HUES6 (cell line): Measurements from ENCODE around the gene TBC1D10B.

Source experiments
- H3K27ac ChIP-seq: 2 replicates; pipeline ENCODE4 v1.7.0; 2013; ENCODE audit warnings: low read depth, mild to moderate bottlenecking, low read length, inconsistent platforms
- H3K27me3 ChIP-seq: 2 replicates; pipeline ENCODE4 v1.6.1; 2013; ENCODE audit warnings: low read length; ENCODE audit not compliant: control insufficient read depth, insufficient read depth
- H3K36me3 ChIP-seq: 2 replicates; pipeline ENCODE4 v1.6.1; 2013; ENCODE audit warnings: low read length; ENCODE audit not compliant: control insufficient read depth, insufficient read depth
- H3K4me1 ChIP-seq: 2 replicates; pipeline ENCODE4 v1.6.1; 2013; ENCODE audit warnings: low read length; ENCODE audit not compliant: control insufficient read depth, insufficient read depth
- H3K4me3 ChIP-seq: 2 replicates; pipeline ENCODE4 v1.5.1; 2013; ENCODE audit warnings: low read depth, low read length
- H3K9ac ChIP-seq: one replicate; pipeline ENCODE4 v1.6.1; 2013; ENCODE audit warnings: mild to moderate bottlenecking, low read length
- H3K9me3 ChIP-seq: 2 replicates; pipeline ENCODE4 v1.6.1; 2013; ENCODE audit warnings: low read depth, low read length; ENCODE audit not compliant: control insufficient read depth, insufficient read depth

The TBC1D10B gene

GRCh38 chr16:30395992-30396585, 25.8 kb upstream of the TBC1D10B start:
- Histone ChIP-seq H3K9me3 (no peaks in the 10 kb centered on the region), H3K4me1 (peaks cover 22% of the 10 kb centered on the region), H3K9ac (peak overlapping the region; percentile 93), H3K4me3 (peak overlapping the region; percentile 91), H3K36me3 (peaks cover 21% of the 10 kb centered on the region), H3K27ac (peak overlapping the region; percentile 66; the same call in 1 of the 2 replicates), H3K27me3 (no peaks in the 10 kb centered on the region)

- Histone ChIP-seq H3K4me3 (peak within 1 kb of the TSS; percentile 91), H3K27ac (peak within 1 kb of the TSS; percentile 97), H3K9ac (peak within 1 kb of the TSS; percentile 93), H3K4me1 (peaks cover 22% of the 10 kb centered on the region), H3K27me3 (no peaks in the 10 kb centered on the region), H3K9me3 (no peaks in the 10 kb centered on the region), H3K36me3 (peaks cover 21% of the 10 kb centered on the region)
Observed at GRCh38 chr16:30395155-30395991, 25.1 kb upstream of the TBC1D10B start, which contains the start of gene ZNF48. TSS of gene ZNF48 (plus strand) at chr16:30395420. CDS start at chr16:30395795, 375 bp downstream.

- H3K27me3 ChIP-seq, result no peaks in the 10 kb centered on the region
- peak overlapping the region; percentile 97 for H3K27ac ChIP-seq
- H3K4me1 ChIP-seq, result peaks cover 20% of the 10 kb centered on the region
- H3K9me3 ChIP-seq, result no peaks in the 10 kb centered on the region
- peak overlapping the region; percentile 91 for H3K4me3 ChIP-seq
- peaks cover 21% of the 10 kb centered on the region for H3K36me3 ChIP-seq
- peak overlapping the region; percentile 93 for H3K9ac ChIP-seq
Observed at GRCh38 chr16:30394592-30395154, 24.4 kb upstream of the TBC1D10B start.

- no peak overlapping the region for H3K27ac ChIP-seq
- no peaks in the 10 kb centered on the region for H3K36me3 ChIP-seq
- H3K27me3 ChIP-seq, result no peaks in the 10 kb centered on the region
- no peak overlapping the region for H3K9ac ChIP-seq
- H3K9me3 ChIP-seq, result no peaks in the 10 kb centered on the region
- H3K4me3 ChIP-seq, result no peak overlapping the region
- peaks cover 12% of the 10 kb centered on the region for H3K4me1 ChIP-seq
Observed at GRCh38 chr16:30383521-30383920, 13.2 kb upstream of the TBC1D10B start.

- H3K4me3 ChIP-seq, result no peak within 1 kb of the TSS
- no peaks in the 10 kb centered on the region for H3K36me3 ChIP-seq
- no peak within 1 kb of the TSS for H3K27ac ChIP-seq
- H3K9me3 ChIP-seq, result no peaks in the 10 kb centered on the region
- peaks cover 14% of the 10 kb centered on the region for H3K4me1 ChIP-seq
- H3K27me3 ChIP-seq, result no peaks in the 10 kb centered on the region
- no peak within 1 kb of the TSS for H3K9ac ChIP-seq
Observed at GRCh38 chr16:30382111-30382881, 12.0 kb upstream of the TBC1D10B start, which contains the start of gene SEPTIN1. TSS of gene SEPTIN1 (minus strand) at chr16:30382561. CDS start at chr16:30382542, 19 bp downstream.

GRCh38 chr16:30381291-30382041, 11.2 kb upstream of the TBC1D10B start:
- Histone ChIP-seq H3K27me3 (no peaks in the 10 kb centered on the region), H3K9me3 (no peaks in the 10 kb centered on the region), H3K36me3 (no peaks in the 10 kb centered on the region), H3K4me1 (peaks cover 21% of the 10 kb centered on the region), H3K4me3 (no peak overlapping the region), H3K9ac (no peak overlapping the region), H3K27ac (no peak overlapping the region)

GRCh38 chr16:30380803-30381208, 10.5 kb upstream of the TBC1D10B start:
- no peaks in the 10 kb centered on the region for H3K9me3 ChIP-seq
- H3K4me1 ChIP-seq, result peaks cover 25% of the 10 kb centered on the region
- no peak overlapping the region for H3K9ac ChIP-seq
- H3K27me3 ChIP-seq, result no peaks in the 10 kb centered on the region
- H3K27ac ChIP-seq, result no peak overlapping the region
- H3K4me3 ChIP-seq, result no peak overlapping the region
- no peaks in the 10 kb centered on the region for H3K36me3 ChIP-seq

GRCh38 chr16:30380072-30380802, 9.9 kb upstream of the TBC1D10B start:
- Histone ChIP-seq H3K4me1 (peaks cover 29% of the 10 kb centered on the region), H3K9ac (no peak overlapping the region), H3K4me3 (no peak overlapping the region), H3K27ac (no peak overlapping the region), H3K9me3 (no peaks in the 10 kb centered on the region), H3K27me3 (no peaks in the 10 kb centered on the region), H3K36me3 (no peaks in the 10 kb centered on the region)

- Histone ChIP-seq H3K4me3 (peak overlapping the region; percentile 88), H3K27ac (no peak overlapping the region), H3K9me3 (no peaks in the 10 kb centered on the region), H3K4me1 (peaks cover 29% of the 10 kb centered on the region), H3K9ac (peak overlapping the region; percentile 73), H3K36me3 (no peaks in the 10 kb centered on the region), H3K27me3 (no peaks in the 10 kb centered on the region)
Observed at GRCh38 chr16:30379158-30379783, 9.0 kb upstream of the TBC1D10B start.
